Liver (tissue), 9 donors: ENCODE results near the gene THEM4. TPM values are rescaled to one million over a fixed set of nuclear protein-coding genes. Genes with fewer than 3 reads are reported as not detected.

ENCODE experiments used
- DNase-seq: peaks from one replicate; pipeline ENCODE4 v3.0.0-alpha.2; 2017; ENCODE audit warnings: low spot score
- H3K27ac ChIP-seq, 2 donors: one replicate each; pipeline ENCODE4 v1.7.0; 2013; ENCODE audit warnings: inconsistent platforms in 2 of 2, low read length in 2 of 2, control low read depth in 1 of 2, low read depth in 1 of 2, mild to moderate bottlenecking in 1 of 2
- H3K27me3 ChIP-seq, 4 donors: one replicate each; pipeline versions ENCODE4 v1.6.1 to v1.7.0; 2013; ENCODE audit warnings: low read length in 3 of 4, inconsistent platforms in 1 of 4, mild to moderate bottlenecking in 1 of 4, moderate library complexity in 1 of 4; ENCODE audit not compliant: control insufficient read depth in 4 of 4, insufficient read depth in 4 of 4
- H3K36me3 ChIP-seq, 4 donors: one replicate each; pipeline versions ENCODE4 v1.6.1 to v1.7.0; 2013; ENCODE audit warnings: low read length in 3 of 4, mild to moderate bottlenecking in 3 of 4, low read depth in 1 of 4, moderate library complexity in 1 of 4; ENCODE audit not compliant: control insufficient read depth in 4 of 4, insufficient read depth in 3 of 4
- H3K4me1 ChIP-seq, 4 donors: one replicate each; pipeline versions ENCODE4 v1.6.1 to v1.7.0; 2013; ENCODE audit warnings: low read length in 3 of 4, mild to moderate bottlenecking in 3 of 4, moderate library complexity in 1 of 4; ENCODE audit not compliant: control insufficient read depth in 4 of 4, insufficient read depth in 4 of 4
- H3K4me3 ChIP-seq, 3 donors: one replicate each; pipeline versions ENCODE4 v1.6.1 to v1.7.0; 2013; ENCODE audit warnings: low read length in 3 of 3, control low read depth in 1 of 3, low read depth in 1 of 3, mild to moderate bottlenecking in 1 of 3
- H3K9ac ChIP-seq, 2 donors: one replicate each; pipeline ENCODE4 v1.7.0; 2013; ENCODE audit warnings: low read length in 2 of 2, mild to moderate bottlenecking in 2 of 2, moderate library complexity in 2 of 2, control low read depth in 1 of 2, low read depth in 1 of 2
- H3K9me3 ChIP-seq, 4 donors: one replicate each; pipeline versions ENCODE4 v1.6.1 to v1.7.0; 2013; ENCODE audit warnings: low read length in 3 of 4; ENCODE audit not compliant: control insufficient read depth in 4 of 4
- ATF3 ChIP-seq: IDR thresholded peaks from 2 replicates; pipeline ENCODE4 v1.6.1; 2016; ENCODE audit warnings: antibody characterized with exemption
- EGR1 ChIP-seq, 2 donors: IDR thresholded peaks; 2 replicates each; pipeline ENCODE4 v1.6.1; 2016 to 2018; ENCODE audit warnings: antibody characterized with exemption in 2 of 2, low read depth in 2 of 2
- FOXA1 ChIP-seq: IDR thresholded peaks from 2 replicates; pipeline ENCODE4 v1.6.1; 2016; ENCODE audit warnings: antibody characterized with exemption
- FOXA2 ChIP-seq: IDR thresholded peaks from 2 replicates; pipeline ENCODE4 v1.6.1; 2016; ENCODE audit warnings: antibody characterized with exemption
- GABPA ChIP-seq, 2 donors: IDR thresholded peaks in 1 of 2; conservative IDR thresholded peaks in 1 of 2; 2 replicates each; pipeline ENCODE4 v1.6.1; 2016; ENCODE audit warnings: antibody characterized with exemption in 2 of 2, mild to moderate bottlenecking in 1 of 2, moderate library complexity in 1 of 2
- HNF4A ChIP-seq, 2 donors: conservative IDR thresholded peaks; 2 replicates each; pipeline ENCODE4 v1.6.1; 2016; ENCODE audit warnings: antibody characterized with exemption in 2 of 2, mild to moderate bottlenecking in 2 of 2
- HNF4G ChIP-seq: IDR thresholded peaks from 2 replicates; pipeline ENCODE4 v1.6.1; 2016; ENCODE audit warnings: antibody characterized with exemption
- JUND ChIP-seq, 2 donors: IDR thresholded peaks; 2 replicates each; pipeline ENCODE4 v1.6.1; 2016; ENCODE audit warnings: antibody characterized with exemption in 2 of 2
- NR2F2 ChIP-seq: IDR thresholded peaks from 2 replicates; pipeline ENCODE4 v1.6.1; 2016; ENCODE audit warnings: antibody characterized with exemption
- RAD21 ChIP-seq, 2 donors: IDR thresholded peaks; 2 replicates each; pipeline ENCODE4 v1.6.1; 2016; ENCODE audit warnings: antibody characterized with exemption in 2 of 2, mild to moderate bottlenecking in 2 of 2
- RXRA ChIP-seq, 2 donors: IDR thresholded peaks; 2 replicates each; pipeline ENCODE4 v1.6.1; 2017 to 2018; ENCODE audit warnings: antibody characterized with exemption in 2 of 2, mild to moderate bottlenecking in 1 of 2
- SP1 ChIP-seq: IDR thresholded peaks from 2 replicates; pipeline ENCODE4 v1.6.1; 2018; ENCODE audit warnings: antibody characterized with exemption, mild to moderate bottlenecking
- TAF1 ChIP-seq: conservative IDR thresholded peaks from 2 replicates; pipeline ENCODE4 v1.6.1; 2016; ENCODE audit warnings: antibody characterized with exemption, mild to moderate bottlenecking
- YY1 ChIP-seq: IDR thresholded peaks from 2 replicates; pipeline ENCODE4 v1.6.1; 2016; ENCODE audit warnings: antibody characterized with exemption, mild to moderate bottlenecking
- WGBS: extraction: QIAGEN DNeasy Blood & Tissue Kit; methylation state at CpG from one replicate; pipeline ENCODE4 v1.1.7; 2013; 5-methylcytosine and 5-hydroxymethylcytosine counted together
- polyA plus RNA-seq, 2 donors: library from polyadenylated mRNA; stranded (reverse) in 1 of 2; unstranded in 1 of 2; fragments of 200-250 nt in 1 of 2; fragments of >200 nt in 1 of 2; fragmentation: Nextera tagmentation in 1 of 2; extraction: Ambion mirVana in 1 of 2; gene quantifications; one replicate each; pipeline versions ENCODE4 v1.2.1 to v1.2.3, GENCODE V29; 2013 to 2015
- total RNA-seq, 2 donors: library from RNA; depleted of rRNA; stranded (reverse); fragments of >200 nt; gene quantifications; one replicate each; pipeline ENCODE4 v1.2.3, GENCODE V29; 2014
- TF ChIP-seq, protein P1 (sequence below): IDR thresholded peaks from 2 replicates; pipeline ENCODE4 v1.6.1; 2016; ENCODE audit warnings: antibody characterized with exemption
- TF ChIP-seq, protein P2 (sequence below): fragments of 150-350 bp; IDR thresholded peaks from 2 replicates; pipeline ENCODE4 v1.5.1; 2017; ENCODE audit warnings: improper control_type of control experiment, low read depth, low read length; ENCODE audit not compliant: missing input control
- TF ChIP-seq, protein P3 (sequence below): IDR thresholded peaks from 2 replicates; pipeline ENCODE4 v1.6.1; 2016; ENCODE audit warnings: antibody characterized with exemption
- TF ChIP-seq, protein P4 (sequence below): IDR thresholded peaks from 2 replicates; pipeline ENCODE4 v1.6.1; 2016; ENCODE audit warnings: antibody characterized with exemption, mild to moderate bottlenecking
- donor health status: healthy.
- donor health status: healthy.
- donor health status: healthy.
- donor health status: healthy.
- donor health status: healthy.

The THEM4 gene
- total and polyA plus RNA-seq, 4 donors = 6.1 to 16.2 (median 9.8) TPM

- DNase-seq = no peak
- TF ChIP-seq, protein P1, sequence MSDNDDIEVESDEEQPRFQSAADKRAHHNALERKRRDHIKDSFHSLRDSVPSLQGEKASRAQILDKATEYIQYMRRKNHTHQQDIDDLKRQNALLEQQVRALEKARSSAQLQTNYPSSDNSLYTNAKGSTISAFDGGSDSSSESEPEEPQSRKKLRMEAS = no peak
- TF ChIP-seq YY1 (no peak), RAD21 (IDR thresholded peaks at IDR 0.05) (no peak)
- no peak overlapping the region for H3K9ac ChIP-seq
- H3K36me3 ChIP-seq = no peaks in the 10 kb centered on the region
- H3K4me1 ChIP-seq = peaks cover 0 to 7% (median 2%) of the 10 kb centered on the region in 4 donors
- H3K9me3 ChIP-seq = no peaks in the 10 kb centered on the region
- WGBS = 64% methylated on average over 2 of the region's 2 CpGs
- H3K27me3 ChIP-seq = no peaks in the 10 kb centered on the region
- H3K27ac ChIP-seq = no peak overlapping the region
- H3K4me3 ChIP-seq = no peak overlapping the region
Measured at GRCh38 chr1:151958959-151959358, 49.6 kb upstream of the THEM4 start.

DNA sequence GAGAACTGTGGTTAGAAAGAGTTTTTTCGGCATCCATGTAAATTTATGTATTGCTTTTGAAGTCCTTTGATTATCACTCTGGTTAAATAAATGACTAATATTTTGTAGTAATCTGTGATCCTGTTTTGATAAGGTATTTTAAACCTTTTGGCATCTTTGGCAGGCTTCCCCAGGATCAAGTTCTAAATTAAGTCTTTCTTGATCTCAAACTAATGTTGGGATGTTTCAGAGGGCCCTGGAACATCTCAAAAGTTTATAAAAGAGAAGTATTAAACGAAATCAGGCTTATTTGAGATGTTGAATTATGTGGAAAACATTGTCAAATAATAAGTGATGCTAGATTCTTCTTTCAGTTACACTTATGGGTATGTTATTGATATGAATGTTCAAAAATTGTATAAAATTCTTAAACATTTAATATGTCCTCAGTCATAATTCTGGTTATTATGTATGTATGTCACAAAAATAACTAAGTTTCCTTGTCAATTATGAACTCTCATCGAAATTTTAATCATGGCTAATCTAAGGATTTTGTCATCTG is 47.7 kb upstream of the THEM4 start:
- WGBS = 90% methylated on average over 3 of the region's 3 CpGs
- H3K27ac ChIP-seq = no peak overlapping the region
- TF ChIP-seq SP1 (no peak), FOXA2 (no peak), RXRA (IDR thresholded peaks at IDR 0.05) (no peak), JUND (IDR thresholded peaks at IDR 0.05) (no peak), EGR1 (IDR thresholded peaks at IDR 0.05; ENCODE audit: low read depth in 2 of 2) (no peak), GABPA (IDR thresholded peaks at IDR 0.05 in 1 of 2, conservative IDR thresholded peaks at IDR 0.05 in 1 of 2) (no peak), HNF4G (no peak), ATF3 (no peak), YY1 (no peak), FOXA1 (no peak), NR2F2 (no peak), TAF1 (no peak), HNF4A (conservative IDR thresholded peaks at IDR 0.05) (no peak), RAD21 (IDR thresholded peaks at IDR 0.05) (no peak)
- TF ChIP-seq, protein P2, sequence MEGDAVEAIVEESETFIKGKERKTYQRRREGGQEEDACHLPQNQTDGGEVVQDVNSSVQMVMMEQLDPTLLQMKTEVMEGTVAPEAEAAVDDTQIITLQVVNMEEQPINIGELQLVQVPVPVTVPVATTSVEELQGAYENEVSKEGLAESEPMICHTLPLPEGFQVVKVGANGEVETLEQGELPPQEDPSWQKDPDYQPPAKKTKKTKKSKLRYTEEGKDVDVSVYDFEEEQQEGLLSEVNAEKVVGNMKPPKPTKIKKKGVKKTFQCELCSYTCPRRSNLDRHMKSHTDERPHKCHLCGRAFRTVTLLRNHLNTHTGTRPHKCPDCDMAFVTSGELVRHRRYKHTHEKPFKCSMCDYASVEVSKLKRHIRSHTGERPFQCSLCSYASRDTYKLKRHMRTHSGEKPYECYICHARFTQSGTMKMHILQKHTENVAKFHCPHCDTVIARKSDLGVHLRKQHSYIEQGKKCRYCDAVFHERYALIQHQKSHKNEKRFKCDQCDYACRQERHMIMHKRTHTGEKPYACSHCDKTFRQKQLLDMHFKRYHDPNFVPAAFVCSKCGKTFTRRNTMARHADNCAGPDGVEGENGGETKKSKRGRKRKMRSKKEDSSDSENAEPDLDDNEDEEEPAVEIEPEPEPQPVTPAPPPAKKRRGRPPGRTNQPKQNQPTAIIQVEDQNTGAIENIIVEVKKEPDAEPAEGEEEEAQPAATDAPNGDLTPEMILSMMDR = no peak
- TF ChIP-seq, protein P3, sequence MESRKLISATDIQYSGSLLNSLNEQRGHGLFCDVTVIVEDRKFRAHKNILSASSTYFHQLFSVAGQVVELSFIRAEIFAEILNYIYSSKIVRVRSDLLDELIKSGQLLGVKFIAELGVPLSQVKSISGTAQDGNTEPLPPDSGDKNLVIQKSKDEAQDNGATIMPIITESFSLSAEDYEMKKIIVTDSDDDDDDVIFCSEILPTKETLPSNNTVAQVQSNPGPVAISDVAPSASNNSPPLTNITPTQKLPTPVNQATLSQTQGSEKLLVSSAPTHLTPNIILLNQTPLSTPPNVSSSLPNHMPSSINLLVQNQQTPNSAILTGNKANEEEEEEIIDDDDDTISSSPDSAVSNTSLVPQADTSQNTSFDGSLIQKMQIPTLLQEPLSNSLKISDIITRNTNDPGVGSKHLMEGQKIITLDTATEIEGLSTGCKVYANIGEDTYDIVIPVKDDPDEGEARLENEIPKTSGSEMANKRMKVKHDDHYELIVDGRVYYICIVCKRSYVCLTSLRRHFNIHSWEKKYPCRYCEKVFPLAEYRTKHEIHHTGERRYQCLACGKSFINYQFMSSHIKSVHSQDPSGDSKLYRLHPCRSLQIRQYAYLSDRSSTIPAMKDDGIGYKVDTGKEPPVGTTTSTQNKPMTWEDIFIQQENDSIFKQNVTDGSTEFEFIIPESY = no peak
- TF ChIP-seq, protein P1 = no peak
- TF ChIP-seq, protein P4, sequence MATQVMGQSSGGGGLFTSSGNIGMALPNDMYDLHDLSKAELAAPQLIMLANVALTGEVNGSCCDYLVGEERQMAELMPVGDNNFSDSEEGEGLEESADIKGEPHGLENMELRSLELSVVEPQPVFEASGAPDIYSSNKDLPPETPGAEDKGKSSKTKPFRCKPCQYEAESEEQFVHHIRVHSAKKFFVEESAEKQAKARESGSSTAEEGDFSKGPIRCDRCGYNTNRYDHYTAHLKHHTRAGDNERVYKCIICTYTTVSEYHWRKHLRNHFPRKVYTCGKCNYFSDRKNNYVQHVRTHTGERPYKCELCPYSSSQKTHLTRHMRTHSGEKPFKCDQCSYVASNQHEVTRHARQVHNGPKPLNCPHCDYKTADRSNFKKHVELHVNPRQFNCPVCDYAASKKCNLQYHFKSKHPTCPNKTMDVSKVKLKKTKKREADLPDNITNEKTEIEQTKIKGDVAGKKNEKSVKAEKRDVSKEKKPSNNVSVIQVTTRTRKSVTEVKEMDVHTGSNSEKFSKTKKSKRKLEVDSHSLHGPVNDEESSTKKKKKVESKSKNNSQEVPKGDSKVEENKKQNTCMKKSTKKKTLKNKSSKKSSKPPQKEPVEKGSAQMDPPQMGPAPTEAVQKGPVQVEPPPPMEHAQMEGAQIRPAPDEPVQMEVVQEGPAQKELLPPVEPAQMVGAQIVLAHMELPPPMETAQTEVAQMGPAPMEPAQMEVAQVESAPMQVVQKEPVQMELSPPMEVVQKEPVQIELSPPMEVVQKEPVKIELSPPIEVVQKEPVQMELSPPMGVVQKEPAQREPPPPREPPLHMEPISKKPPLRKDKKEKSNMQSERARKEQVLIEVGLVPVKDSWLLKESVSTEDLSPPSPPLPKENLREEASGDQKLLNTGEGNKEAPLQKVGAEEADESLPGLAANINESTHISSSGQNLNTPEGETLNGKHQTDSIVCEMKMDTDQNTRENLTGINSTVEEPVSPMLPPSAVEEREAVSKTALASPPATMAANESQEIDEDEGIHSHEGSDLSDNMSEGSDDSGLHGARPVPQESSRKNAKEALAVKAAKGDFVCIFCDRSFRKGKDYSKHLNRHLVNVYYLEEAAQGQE = no peak

More for the DNA sequence above, 47.7 kb upstream of the THEM4 start:
- no peak overlapping the region for H3K9ac ChIP-seq
- H3K36me3 ChIP-seq = no peaks in the 10 kb centered on the region
- H3K9me3 ChIP-seq = no peaks in the 10 kb centered on the region
- peaks cover 0 to 7% (median 2%) of the 10 kb centered on the region in 4 donors for H3K4me1 ChIP-seq
- no peaks in the 10 kb centered on the region for H3K27me3 ChIP-seq
- no peak overlapping the region for H3K4me3 ChIP-seq
- DNase-seq = no peak
